Upper lobe of left lung (tissue), 6 donors: Measurements from ENCODE around the gene GLDN. TPM values are rescaled to one million over a fixed set of nuclear protein-coding genes. Genes with fewer than 3 reads are reported as not detected.
A peak's percentile ranks its signal among the peaks of the same experiment; 100 is the strongest.

Experiments used
- ATAC-seq, 2 donors: fragments of 200-7000 bp; cut with Tn5 transposase; one replicate each; pipeline ENCODE4 v1.9.1; 2022; ENCODE audit warnings: mild to moderate bottlenecking in 2 of 2, moderate library complexity in 2 of 2; ENCODE audit not compliant: low FRiP score in 2 of 2
- DNase-seq, 2 donors: peaks; one replicate each; pipeline ENCODE4 v3.0.0-alpha.2; 2019 to 2020
- H3K27ac ChIP-seq, 4 donors: fragments of 200-600 bp; sonication (generic); one replicate each; pipeline ENCODE4 v1.5.1; 2016 to 2019
- H3K27me3 ChIP-seq, 4 donors: fragments of 200-600 bp; sonication (generic); one replicate each; pipeline ENCODE4 v1.5.1; 2017 to 2019
- H3K36me3 ChIP-seq, 4 donors: fragments of 200-600 bp; sonication (generic); one replicate each; pipeline ENCODE4 v1.5.1; 2016 to 2019
- H3K4me1 ChIP-seq, 4 donors: fragments of 200-600 bp; sonication (generic); one replicate each; pipeline ENCODE4 v1.5.1; 2018 to 2019
- H3K4me3 ChIP-seq, 4 donors: fragments of 200-600 bp; sonication (generic); one replicate each; pipeline ENCODE4 v1.5.1; 2017 to 2019; ENCODE audit warnings: mild to moderate bottlenecking in 2 of 4, moderate library complexity in 1 of 4
- H3K9me3 ChIP-seq, 4 donors: fragments of 200-600 bp; sonication (generic); one replicate each; pipeline ENCODE4 v1.5.1; 2018 to 2019
- CTCF ChIP-seq, 6 experiments: fragments of 450-650 bp in 4 of 6; fragments of 200-600 bp in 2 of 6; sonication (generic) in 2 of 6; IDR thresholded peaks; one replicate each; pipeline ENCODE4 v1.5.1; 2016 to 2019; ENCODE audit warnings: antibody characterized with exemption in 6 of 6
- EP300 ChIP-seq, 4 donors: sonication (generic); formaldehyde crosslinking; IDR thresholded peaks; one replicate each; pipeline ENCODE4 v1.5.1; 2017; ENCODE audit warnings: antibody characterized with exemption in 4 of 4, control low read depth in 2 of 4
- POLR2A ChIP-seq, 4 donors: fragments of 450-650 bp; IDR thresholded peaks; one replicate each; pipeline ENCODE4 v1.5.1; 2016 to 2017; ENCODE audit warnings: antibody characterized with exemption in 4 of 4, mild to moderate bottlenecking in 2 of 4
- POLR2AphosphoS5 ChIP-seq, 2 donors: sonication (generic); formaldehyde crosslinking; IDR thresholded peaks; one replicate each; pipeline ENCODE4 v1.5.1; 2017; ENCODE audit warnings: antibody characterized with exemption in 2 of 2
- WGBS, 2 donors: methylation state at CpG; one replicate each; pipeline ENCODE4 v1.1.5; 2017 to 2018; 5-methylcytosine and 5-hydroxymethylcytosine counted together
- total RNA-seq, 6 donors: library from RNA; depleted of rRNA in 4 of 6; stranded (reverse); fragments of >200 nt in 4 of 6; gene quantifications; one replicate each; pipeline versions ENCODE4 v1.1.0 to v1.2.1, GENCODE V29; 2016 to 2021
- donor health status: DM: no; HTN: no; CAD: no; lungs with moderate emphysema.
- donor health status: DM: no; HTN: yes; CAD: no; lungs with severe emphysema.

GLDN gene
- total RNA-seq, 6 donors from 2014 or later: 21.3 to 84.2 (median 46.5) TPM

- WGBS, 2 donors: 85 to 88% methylated on average over 6 of the region's 6 CpGs
- H3K4me3 ChIP-seq: no peak overlapping the region
- no peaks in the 10 kb centered on the region for H3K36me3 ChIP-seq
- no peak for TF ChIP-seq POLR2A (IDR thresholded peaks at IDR 0.05)
- TF ChIP-seq EP300 (IDR thresholded peaks at IDR 0.05): no peak
- TF ChIP-seq POLR2AphosphoS5 (IDR thresholded peaks at IDR 0.05): no peak
- TF ChIP-seq CTCF (IDR thresholded peaks at IDR 0.05): no peak
- ATAC-seq (no peak), DNase-seq (no peak)
- no peaks in the 10 kb centered on the region for H3K9me3 ChIP-seq
- H3K4me1 ChIP-seq: peaks cover 2 to 19% (median 8%) of the 10 kb centered on the region in 4 donors
- no peak overlapping the region for H3K27ac ChIP-seq
- no peaks in the 10 kb centered on the region for H3K27me3 ChIP-seq
Measured at GRCh38 chr15:51365417-51365816, 24.0 kb downstream of the GLDN start.

GRCh38 chr15:51366071-51366470 lies 24.6 kb downstream of the GLDN start:
- DNase-seq: peak in 1 of 2 donors; percentile 42
- H3K4me1 ChIP-seq: peaks cover 2 to 19% (median 8%) of the 10 kb centered on the region in 4 donors
- H3K36me3 ChIP-seq: no peaks in the 10 kb centered on the region
- no peaks in the 10 kb centered on the region for H3K9me3 ChIP-seq
- 58 to 69% methylated on average over 5 of the region's 5 CpGs for WGBS, 2 donors
- H3K27me3 ChIP-seq: no peaks in the 10 kb centered on the region
- peak overlapping the region in 1 of 4 donors; percentile 32 for H3K27ac ChIP-seq
- no peak for ATAC-seq
- no peak overlapping the region for H3K4me3 ChIP-seq
- TF ChIP-seq POLR2AphosphoS5 (IDR thresholded peaks at IDR 0.05) (no peak), CTCF (IDR thresholded peaks at IDR 0.05) (no peak), EP300 (IDR thresholded peaks at IDR 0.05) (no peak), POLR2A (IDR thresholded peaks at IDR 0.05) (no peak)

GRCh38 chr15:51366920-51367319 lies 25.5 kb downstream of the GLDN start:
- WGBS, 2 donors: 40 to 49% methylated on average over 3 of the region's 3 CpGs
- DNase-seq: peak in 1 of 2 donors; percentile 79
- peak overlapping the region in 2 of 4 donors; percentile 52 to 59 for H3K27ac ChIP-seq

GRCh38 chr15:51367322-51367976 lies 26.0 kb downstream of the GLDN start:
- ATAC-seq (peak in 1 of 2 donors; percentile 34), DNase-seq (peak; percentile 32 to 42)
- TF ChIP-seq CTCF (IDR thresholded peaks at IDR 0.05) (no peak), POLR2AphosphoS5 (IDR thresholded peaks at IDR 0.05) (no peak), EP300 (IDR thresholded peaks at IDR 0.05) (no peak), POLR2A (IDR thresholded peaks at IDR 0.05) (no peak)
- no peaks in the 10 kb centered on the region for H3K9me3 ChIP-seq
- no peaks in the 10 kb centered on the region for H3K27me3 ChIP-seq
- H3K4me3 ChIP-seq: no peak overlapping the region
- peak overlapping the region in 2 of 4 donors; percentile 52 to 59 for H3K27ac ChIP-seq
- WGBS, 2 donors: 49 to 71% methylated on average over 10 of the region's 10 CpGs
- H3K4me1 ChIP-seq: peaks cover 2 to 19% (median 8%) of the 10 kb centered on the region in 4 donors
- no peaks in the 10 kb centered on the region for H3K36me3 ChIP-seq

More at GRCh38 chr15:51366920-51367319, 25.5 kb downstream of the GLDN start:
- H3K36me3 ChIP-seq: no peaks in the 10 kb centered on the region
- no peak for TF ChIP-seq EP300 (IDR thresholded peaks at IDR 0.05)
- TF ChIP-seq POLR2AphosphoS5 (IDR thresholded peaks at IDR 0.05): no peak
- no peak for TF ChIP-seq POLR2A (IDR thresholded peaks at IDR 0.05)
- TF ChIP-seq CTCF (IDR thresholded peaks at IDR 0.05): no peak
- H3K27me3 ChIP-seq: no peaks in the 10 kb centered on the region
- H3K4me3 ChIP-seq: no peak overlapping the region
- peaks cover 2 to 19% (median 8%) of the 10 kb centered on the region in 4 donors for H3K4me1 ChIP-seq
- ATAC-seq: peak; percentile 52 to 76
- no peaks in the 10 kb centered on the region for H3K9me3 ChIP-seq

GRCh38 chr15:51368307-51368706 lies 26.9 kb downstream of the GLDN start:
- ATAC-seq (no peak), DNase-seq (no peak)
- Histone ChIP-seq H3K4me1 (peaks cover 2 to 19% (median 8%) of the 10 kb centered on the region in 4 donors), H3K9me3 (no peaks in the 10 kb centered on the region), H3K27me3 (no peaks in the 10 kb centered on the region), H3K36me3 (no peaks in the 10 kb centered on the region), H3K27ac (peak overlapping the region in 2 of 4 donors; percentile 16 to 52), H3K4me3 (no peak overlapping the region)
- TF ChIP-seq EP300 (IDR thresholded peaks at IDR 0.05) (no peak), CTCF (IDR thresholded peaks at IDR 0.05) (no peak), POLR2AphosphoS5 (IDR thresholded peaks at IDR 0.05) (no peak), POLR2A (IDR thresholded peaks at IDR 0.05) (no peak)
- WGBS, 2 donors: 47 to 61% methylated on average over 6 of the region's 6 CpGs
